NAMALWA (cell line): ENCODE results near the gene BRME1.
A peak's percentile ranks its signal among the peaks of the same experiment; 100 is the strongest.
"Not testable (repeated sequence)": the region's sequence is repeated elsewhere in the genome, so short reads cannot be mapped to it uniquely, and the experiment has no call there.

Experiments
- DNase-seq: peaks from one replicate; pipeline ENCODE4 v3.0.0-alpha.2; 2015; ENCODE audit warnings: low spot score

The BRME1 gene

GRCh38 chr19:13865571-13866462 is 40.1 kb downstream of the BRME1 start:
- no peak for DNase-seq

DNA sequence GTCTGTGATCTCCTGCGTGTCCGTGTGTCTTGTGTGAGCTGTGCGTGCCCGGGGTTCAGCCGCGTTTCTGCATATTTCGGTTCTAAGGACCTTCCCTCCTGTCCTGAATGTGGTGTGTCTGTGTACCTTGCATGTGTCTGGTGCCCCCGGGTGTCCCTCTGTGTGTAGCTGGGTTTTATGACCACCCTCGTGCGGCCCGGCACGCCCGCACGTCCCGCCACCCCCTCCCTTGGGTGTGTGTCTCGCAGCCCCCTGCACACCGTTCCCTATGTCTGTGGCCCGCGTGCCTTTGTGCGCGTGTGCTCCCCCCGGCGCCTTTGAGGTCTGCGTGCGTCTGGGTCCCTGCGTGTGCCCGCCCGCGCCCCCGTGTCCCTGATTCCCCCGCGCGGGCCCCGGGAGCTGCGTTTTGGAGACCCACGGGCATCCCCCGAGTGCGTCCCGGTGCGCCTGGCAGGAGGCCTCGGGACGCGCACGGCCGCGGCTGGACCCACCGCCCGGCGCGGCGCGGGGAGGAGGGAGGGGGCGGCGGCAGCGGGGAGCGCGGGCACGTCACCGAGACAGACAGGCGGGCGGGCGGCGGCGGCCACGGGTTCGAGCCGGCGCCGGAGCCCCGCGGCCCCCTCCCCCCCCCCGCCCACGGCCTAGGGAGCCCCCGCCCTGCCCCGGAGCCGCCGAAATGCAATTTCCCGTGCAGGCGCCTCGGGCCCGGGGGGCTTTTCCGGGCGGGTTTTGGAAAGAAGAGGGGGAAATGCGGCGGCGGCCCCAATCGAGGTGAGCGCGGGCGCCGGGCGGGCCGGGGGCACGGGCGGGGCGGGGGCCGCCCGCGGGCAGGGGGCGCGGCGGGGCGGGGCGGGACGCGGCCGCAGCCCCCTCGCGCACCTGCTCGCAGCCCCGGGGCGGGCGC is 41.0 kb downstream of the BRME1 start:
- DNase-seq = no peak

GRCh38 chr19:13864046-13864666 is 41.8 kb downstream of the BRME1 start:
- no peak for DNase-seq

DNA sequence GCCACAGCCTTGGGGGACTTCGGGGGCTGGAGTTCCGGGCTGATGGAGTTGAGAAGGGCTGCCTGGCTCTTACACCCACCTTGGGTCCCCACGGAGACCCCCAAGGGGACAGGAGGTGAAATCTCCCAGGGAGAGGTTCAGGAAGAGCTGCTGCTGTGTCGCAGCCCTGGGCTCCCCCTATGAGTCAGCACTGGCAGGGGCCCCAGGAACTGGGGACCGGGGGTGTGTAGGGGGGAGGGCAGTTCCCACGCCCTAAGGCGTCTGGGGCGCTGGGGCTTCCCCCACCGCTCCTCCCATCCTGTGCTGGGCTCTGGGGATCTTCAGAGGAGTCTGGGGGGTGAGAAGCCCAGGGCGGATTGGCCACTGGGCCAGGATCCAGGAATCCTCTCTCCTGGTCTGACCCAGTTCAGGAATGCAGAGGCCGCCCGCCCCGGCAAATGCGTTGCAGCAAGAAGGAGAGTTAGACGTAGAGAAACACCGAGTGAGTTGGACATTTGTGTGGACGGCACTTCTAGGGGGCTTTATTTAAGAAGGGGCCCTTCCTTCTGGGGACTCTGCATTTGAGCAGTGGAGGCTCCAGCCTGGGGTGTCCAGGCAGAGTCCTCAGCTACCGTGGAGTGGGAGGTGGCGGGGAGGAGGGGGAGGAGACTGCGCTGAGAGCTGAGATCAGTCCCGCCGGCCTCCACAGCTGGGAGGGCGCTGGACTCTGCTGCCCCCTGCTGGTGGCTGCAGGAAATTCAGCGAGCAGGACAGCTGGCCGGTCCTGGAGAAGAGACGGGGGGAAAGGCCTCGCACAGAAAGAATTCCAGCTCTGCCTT is 44.0 kb downstream of the BRME1 start:
- DNase-seq = peak; percentile 82

- no peak for DNase-seq
Observed at GRCh38 chr19:13861392-13861713, 44.6 kb downstream of the BRME1 start.

- no peak for DNase-seq
Observed at GRCh38 chr19:13860679-13861391, 45.1 kb downstream of the BRME1 start.

DNA sequence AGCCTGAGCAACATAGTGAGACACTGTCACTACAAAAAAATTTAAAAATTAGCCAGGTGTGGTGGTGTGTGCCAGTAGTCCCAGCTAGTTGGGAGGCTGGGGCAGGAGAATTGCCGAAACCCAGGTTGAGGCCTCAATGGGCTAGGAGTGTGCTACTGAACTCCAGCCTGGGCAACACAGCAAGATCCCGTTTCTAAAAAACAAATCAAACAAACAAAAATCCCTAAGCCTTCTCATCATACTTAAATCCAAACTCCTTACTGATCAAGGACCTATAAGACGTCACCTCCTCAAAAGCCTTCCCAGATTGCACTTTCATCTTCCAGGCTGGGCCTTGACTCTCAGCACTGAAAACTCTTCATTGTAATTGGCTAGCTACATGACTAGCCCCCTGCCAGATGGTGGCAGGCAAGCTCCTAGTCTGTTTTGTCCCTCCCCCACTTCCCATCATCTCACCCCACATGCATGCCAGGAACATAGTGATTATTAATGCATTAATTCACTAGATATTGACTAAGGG is 46.5 kb downstream of the BRME1 start:
- no peak for DNase-seq

DNA sequence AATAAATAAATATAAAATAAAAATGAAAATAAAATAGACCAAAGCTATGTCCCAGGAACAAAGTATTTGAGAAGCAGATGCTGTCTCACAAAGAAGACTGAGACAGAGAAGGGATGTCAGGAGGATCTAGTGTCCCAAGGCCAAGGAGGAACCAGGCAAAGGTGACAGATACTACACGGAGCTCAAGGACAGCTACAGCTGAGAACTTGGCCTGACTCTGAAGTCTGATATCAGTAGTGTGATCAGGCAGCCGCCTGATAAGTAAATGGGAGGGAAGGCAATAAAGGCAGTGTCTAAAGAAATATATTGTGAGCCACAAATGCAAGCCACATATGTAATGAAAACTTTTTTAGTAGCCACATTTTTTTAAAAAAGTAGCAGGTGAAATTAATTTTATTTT is 49.4 kb downstream of the BRME1 start:
- no peak for DNase-seq

DNA sequence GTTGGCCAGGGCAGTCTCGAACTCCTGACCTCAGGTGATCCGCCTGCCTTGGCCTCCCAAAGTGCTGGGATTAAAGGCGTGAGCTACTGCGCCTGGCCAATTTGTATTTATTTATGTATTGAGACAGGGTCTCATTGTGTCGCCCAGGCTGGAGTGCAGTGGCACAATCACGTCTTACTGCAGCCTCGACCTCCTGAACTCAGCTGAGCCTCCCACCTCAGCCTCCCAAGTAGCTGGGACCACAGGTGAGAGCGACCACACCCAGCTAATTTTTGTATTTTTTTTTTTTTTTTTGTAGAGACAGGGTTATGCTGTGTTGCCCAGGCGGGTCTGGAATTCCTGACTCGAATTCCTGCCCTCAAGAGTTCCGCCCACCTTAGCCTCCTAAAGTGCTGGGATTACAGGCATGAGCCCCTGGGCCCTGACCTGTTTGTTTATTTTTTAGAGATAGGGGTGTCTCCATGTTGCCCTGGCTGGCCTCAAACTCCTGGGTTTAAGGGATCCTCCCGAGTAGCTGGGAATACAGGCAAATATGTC is 53.7 kb downstream of the BRME1 start:
- not testable (repeated sequence) for DNase-seq

- not testable (repeated sequence) for DNase-seq
Observed at GRCh38 chr19:13851734-13852114, 54.2 kb downstream of the BRME1 start.

GRCh38 chr19:13850910-13851733 is 54.8 kb downstream of the BRME1 start:
- DNase-seq = no peak

DNA sequence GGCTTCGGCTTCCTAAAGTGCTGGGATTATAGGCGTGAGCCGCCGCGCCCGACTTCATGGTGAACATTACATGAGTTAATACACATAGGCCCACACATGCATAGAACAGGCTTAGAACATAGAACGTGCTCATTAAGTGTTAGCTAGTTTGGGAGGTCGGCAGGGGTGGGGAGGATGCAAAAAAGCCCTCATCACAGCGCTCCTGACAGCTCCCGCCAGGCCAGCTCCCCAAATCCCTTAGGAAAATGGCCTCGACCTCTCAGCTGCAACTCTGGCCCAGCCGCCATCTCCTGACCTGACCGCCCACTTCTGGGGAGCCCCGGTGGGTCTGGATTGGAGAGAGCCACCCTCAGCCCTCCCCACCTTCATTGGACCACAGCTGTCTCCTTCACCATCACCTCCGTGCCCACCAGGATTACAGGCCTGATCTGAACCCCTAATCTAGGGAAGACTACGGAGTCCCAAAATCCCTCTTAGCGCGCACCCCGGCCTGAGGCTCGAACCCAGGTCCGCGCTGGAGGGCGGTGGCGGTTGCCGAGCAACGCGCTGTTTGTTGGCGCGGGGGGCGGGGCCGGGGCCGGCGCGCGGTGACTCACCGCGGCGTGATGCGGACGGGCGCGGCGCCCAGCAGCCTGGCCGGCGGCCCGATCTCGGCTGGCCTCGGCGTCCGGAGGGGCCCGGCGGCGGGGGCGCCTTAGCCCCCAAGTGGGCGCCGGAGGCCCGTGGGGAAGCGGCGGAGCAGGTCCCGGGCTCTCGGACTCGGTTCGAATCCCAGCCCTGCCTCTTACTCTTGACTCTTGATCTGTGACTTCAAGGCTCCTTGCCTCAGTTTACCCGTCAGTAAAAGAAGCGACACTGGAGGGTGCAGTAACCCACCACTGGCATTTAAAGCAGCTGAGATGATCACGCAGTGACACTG is 55.7 kb downstream of the BRME1 start:
- no peak for DNase-seq

DNA sequence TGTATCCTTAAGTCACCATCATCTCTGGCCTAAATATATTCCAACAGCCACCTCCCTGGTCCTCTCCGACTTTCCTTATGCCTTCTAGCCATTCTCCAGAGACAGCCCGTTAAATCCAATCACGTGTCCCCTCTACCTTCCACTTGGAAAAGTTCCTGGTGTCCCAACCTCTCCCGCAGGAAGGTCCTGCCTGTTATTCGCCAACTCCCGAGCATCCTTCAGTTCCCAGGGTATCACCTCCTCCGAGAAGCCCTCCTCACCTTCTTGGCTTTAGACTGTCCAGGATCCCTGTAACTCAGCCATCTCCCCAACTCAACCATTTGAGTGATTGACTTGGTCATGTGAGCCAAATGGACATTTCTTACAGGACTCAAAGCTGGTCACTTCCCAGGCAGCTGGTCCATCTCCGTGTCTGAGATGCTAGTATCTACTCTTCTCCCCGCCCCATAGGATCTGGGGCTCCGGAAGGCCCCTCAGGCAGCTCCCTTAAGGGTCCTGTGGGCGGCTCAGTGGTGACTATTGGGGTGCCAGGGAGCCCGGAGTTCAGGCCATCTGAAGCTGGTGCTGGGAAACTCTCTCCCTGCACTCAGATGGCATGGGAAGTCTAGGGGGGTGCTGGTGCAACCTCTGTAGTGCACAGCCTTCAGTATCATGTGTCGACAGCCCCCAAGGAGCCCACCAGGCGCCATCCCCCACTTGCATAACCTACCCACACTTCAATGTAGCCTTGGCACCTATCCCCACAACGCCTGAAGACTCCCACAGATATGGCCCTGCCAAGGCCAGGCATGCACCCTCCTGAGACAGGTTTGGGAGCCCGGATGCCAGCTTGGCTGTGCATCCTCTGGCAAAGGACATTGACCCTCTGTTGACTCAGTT is 56.9 kb downstream of the BRME1 start:
- no peak for DNase-seq

DNA sequence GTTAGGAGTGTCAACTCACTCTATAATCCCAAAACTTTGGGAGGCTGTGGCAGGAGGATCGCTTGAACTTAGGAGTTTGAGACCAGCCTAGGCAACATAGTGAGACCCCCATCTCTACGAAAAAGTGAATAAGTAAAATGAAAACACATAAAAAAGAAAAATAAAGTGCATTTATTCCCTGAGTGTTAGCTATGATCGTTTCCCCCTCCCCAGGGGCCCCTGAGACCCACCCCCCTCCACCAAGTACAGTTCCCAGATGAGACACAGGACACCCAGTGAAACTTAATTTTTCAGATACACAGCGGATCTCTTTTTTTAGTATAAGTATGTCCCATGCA is 57.6 kb downstream of the BRME1 start:
- DNase-seq = no peak

DNA sequence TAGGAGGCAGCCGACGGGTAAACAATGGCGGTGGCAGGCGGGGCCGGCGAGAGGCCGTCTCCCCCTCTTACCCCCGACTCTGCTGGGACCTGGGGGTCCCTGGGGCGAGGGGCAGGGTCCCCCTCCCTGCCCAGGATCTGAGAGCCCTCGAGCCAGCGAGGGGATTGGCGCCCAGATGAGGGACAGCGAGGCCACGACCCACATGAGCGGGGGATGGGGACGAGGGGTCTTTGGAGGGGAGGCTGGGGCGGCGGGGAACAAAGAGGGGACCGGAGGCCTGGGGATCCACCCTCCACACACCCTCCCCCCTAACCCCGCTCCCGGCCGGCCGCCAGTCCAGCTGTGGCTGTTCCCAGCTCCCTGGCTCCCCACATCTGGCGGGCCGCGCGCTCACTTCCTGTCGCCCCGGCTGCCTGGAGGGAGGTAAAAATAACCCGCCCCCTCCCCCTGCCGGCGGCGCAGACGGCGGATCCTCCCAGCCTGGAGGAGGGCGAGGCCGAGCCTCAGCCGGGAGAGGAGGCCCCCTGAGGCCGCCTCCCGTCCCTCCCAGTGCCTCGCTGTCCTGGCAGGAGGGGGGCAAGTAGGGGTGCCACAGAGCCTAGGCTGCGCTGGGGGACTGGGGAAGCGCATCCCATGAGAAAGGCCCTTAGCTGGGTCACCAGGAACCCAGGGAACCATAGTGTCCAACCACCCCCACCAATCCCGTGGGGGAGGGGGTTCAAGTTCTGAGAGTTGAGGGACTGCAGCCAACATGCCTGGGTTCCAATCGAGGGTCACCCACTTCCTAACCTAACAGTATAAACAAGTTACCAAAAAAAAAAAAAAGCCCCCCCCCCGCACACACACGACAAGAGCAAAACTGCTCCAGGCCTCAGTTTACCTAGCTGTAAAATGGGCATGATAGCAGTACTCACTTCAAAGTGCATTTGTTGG is 58.2 kb downstream of the BRME1 start:
- DNase-seq = peak; percentile 70

- DNase-seq = peak; percentile 95
Observed at GRCh38 chr19:13846557-13847406, 59.1 kb downstream of the BRME1 start.
